ENCODE data around the gene KLHL6. TPM values are rescaled to one million over a fixed set of nuclear protein-coding genes. Genes with fewer than 3 reads are reported as not detected.

The KLHL6 gene
- total and polyA plus RNA-seq, 8 donors: 0.58 to 5.7 (median 1.5) TPM

DNA sequence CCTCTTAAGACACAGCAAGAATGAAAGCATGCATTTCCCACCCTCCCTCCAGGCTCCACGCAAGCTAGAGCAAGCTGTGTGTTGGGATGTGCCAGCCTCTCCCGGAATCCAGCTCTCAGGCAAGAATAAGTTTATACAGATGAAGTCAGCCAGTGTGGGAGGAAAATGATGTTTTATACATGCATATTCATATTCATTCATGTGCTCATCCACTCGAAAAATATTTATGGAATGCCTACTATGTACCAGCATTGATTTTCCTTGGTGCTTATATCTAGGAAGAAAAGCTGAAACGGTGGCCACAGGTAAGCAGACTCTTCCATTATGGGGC, 62.7 kb downstream of the KLHL6 start:
- TF ChIP-seq, protein P1, sequence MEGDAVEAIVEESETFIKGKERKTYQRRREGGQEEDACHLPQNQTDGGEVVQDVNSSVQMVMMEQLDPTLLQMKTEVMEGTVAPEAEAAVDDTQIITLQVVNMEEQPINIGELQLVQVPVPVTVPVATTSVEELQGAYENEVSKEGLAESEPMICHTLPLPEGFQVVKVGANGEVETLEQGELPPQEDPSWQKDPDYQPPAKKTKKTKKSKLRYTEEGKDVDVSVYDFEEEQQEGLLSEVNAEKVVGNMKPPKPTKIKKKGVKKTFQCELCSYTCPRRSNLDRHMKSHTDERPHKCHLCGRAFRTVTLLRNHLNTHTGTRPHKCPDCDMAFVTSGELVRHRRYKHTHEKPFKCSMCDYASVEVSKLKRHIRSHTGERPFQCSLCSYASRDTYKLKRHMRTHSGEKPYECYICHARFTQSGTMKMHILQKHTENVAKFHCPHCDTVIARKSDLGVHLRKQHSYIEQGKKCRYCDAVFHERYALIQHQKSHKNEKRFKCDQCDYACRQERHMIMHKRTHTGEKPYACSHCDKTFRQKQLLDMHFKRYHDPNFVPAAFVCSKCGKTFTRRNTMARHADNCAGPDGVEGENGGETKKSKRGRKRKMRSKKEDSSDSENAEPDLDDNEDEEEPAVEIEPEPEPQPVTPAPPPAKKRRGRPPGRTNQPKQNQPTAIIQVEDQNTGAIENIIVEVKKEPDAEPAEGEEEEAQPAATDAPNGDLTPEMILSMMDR (IDR thresholded peaks at IDR 0.05): no peak
- TF ChIP-seq EP300 (IDR thresholded peaks at IDR 0.05) (no peak), POLR2AphosphoS5 (IDR thresholded peaks at IDR 0.05) (no peak), POLR2A (IDR thresholded peaks at IDR 0.05) (no peak)
- Histone ChIP-seq H3K27ac (no peak overlapping the region), H3K36me3 (peaks cover 0 to 14% (median 1%) of the 10 kb centered on the region in 4 donors), H3K27me3 (no peaks in the 10 kb centered on the region), H3K4me1 (peaks cover 0 to 13% (median 9%) of the 10 kb centered on the region in 4 donors), H3K9me3 (no peaks in the 10 kb centered on the region), H3K4me3 (no peak overlapping the region)
- WGBS, 5 donors: 77 to 84% (median 81%) methylated on average over 4 of the region's 4 CpGs
- intact Hi-C loops (cut with DNase I; ENCODE audit: low total_unique reads): no loop called here
- no peak for DNase-seq

DNA sequence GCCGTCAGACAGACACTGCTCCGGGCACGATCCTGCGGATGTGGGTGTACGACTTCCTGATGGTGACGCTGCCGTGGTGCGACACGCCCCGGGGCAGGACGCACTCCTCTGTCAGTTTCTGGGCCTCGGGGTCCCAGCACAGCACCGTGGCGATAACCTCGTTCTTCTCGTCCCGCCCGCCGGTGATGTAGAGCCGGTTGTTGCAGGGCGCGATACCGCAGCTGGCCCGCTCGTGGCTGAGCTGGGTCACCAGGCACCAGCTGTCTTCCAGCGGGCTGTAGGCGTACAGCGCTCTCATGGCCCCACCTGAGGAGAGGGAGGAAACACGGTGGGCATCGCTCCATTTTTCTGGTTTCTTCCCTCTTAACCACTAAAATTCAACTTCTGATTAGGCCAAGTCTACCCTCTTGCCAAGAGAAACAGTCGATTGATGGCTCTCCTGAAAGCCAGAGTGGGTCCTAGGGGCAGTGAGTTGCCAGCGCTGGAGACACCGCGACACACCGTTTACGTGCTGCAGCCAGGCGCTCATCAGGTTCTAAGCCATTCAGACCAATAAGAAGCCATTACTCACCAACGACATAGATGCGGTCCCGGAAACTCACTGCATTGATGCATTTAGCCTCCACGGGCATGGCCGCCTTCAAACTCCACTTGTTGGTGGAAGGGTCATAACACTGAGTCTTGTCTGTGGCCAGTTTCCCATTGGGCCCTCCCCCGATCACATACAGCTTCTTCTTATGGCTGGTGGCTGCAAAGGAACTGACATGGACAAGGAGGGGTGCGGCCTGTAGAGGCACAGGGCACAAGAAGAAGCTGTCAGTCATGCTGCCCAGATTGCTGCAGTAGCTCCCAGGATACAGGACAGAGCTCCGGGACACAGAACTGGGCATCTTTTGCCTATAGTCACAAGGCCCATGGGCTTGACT, 63.3 kb downstream of the KLHL6 start:
- WGBS, 5 donors: 94 to 96% (median 95%) methylated on average over 39 to 45 of the region's 45 CpGs
- intact Hi-C loops (cut with DNase I; ENCODE audit: low total_unique reads): no loop called here
- TF ChIP-seq POLR2AphosphoS5 (IDR thresholded peaks at IDR 0.05) (no peak), EP300 (IDR thresholded peaks at IDR 0.05) (no peak), POLR2A (IDR thresholded peaks at IDR 0.05) (no peak)
- TF ChIP-seq, protein P1 (IDR thresholded peaks at IDR 0.05): no peak
- Histone ChIP-seq H3K27me3 (no peaks in the 10 kb centered on the region), H3K27ac (peak overlapping the region in 2 of 5 donors; percentile 64 to 75), H3K4me1 (peaks cover 0 to 13% (median 9%) of the 10 kb centered on the region in 4 donors), H3K36me3 (peaks cover 0 to 14% (median 1%) of the 10 kb centered on the region in 4 donors), H3K9me3 (no peaks in the 10 kb centered on the region), H3K4me3 (no peak overlapping the region)
- DNase-seq: no peak

DNA sequence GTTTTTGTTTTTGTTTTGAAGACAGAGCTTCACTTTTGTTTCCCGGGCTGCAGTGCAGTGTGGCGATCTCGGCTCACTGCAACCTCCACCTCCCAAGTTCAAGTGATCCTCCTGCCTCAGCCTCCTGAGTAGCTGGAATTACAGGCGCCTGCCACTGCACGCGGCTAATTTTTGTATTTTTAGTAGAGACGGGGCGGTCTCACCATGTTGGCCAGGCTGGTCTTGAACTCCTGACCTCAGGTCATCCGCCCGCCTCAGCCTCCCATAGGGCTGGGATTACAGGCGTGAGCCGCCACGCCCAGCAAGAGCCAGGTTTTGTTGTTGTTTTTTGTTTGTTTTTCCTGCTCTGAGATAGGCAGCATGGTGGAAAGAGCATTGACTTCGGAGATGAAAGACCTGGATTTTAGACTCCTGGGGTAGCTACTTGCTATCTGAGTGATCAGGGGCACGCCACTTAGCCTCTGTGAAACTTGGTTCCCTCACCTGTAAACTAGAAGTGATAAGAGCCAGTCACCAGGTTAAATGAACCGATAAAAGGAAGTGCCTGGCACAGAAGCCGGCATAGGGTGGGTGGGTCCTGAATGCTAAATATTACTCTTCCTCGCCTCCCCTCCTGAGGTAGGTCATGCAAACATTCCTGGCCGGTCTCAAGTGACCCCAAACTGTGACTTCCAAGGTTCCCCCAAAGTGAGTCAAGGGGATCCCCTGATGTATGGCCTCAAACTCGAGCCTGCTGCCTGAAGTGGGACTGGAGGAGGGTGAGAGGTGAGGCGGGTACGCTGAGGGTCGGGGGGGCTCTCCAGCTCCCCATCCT, 64.2 kb downstream of the KLHL6 start:
- H3K27ac ChIP-seq: peak overlapping the region in 4 of 5 donors; percentile 41 to 75 (median 60)
- 56 to 83% (median 59%) methylated on average over 23 of the region's 23 CpGs for WGBS, 5 donors
- peak in 1 of 2 donors; percentile 44 for DNase-seq

More for the DNA sequence above, 64.2 kb downstream of the KLHL6 start:
- TF ChIP-seq, protein P1 (IDR thresholded peaks at IDR 0.05): no peak
- TF ChIP-seq POLR2A (IDR thresholded peaks at IDR 0.05) (no peak), EP300 (IDR thresholded peaks at IDR 0.05) (no peak), POLR2AphosphoS5 (IDR thresholded peaks at IDR 0.05) (no peak)
- Histone ChIP-seq H3K27me3 (no peaks in the 10 kb centered on the region), H3K4me3 (no peak overlapping the region), H3K9me3 (no peaks in the 10 kb centered on the region), H3K4me1 (peaks cover 0 to 13% (median 9%) of the 10 kb centered on the region in 4 donors), H3K36me3 (peaks cover 0 to 14% (median 1%) of the 10 kb centered on the region in 4 donors)
- intact Hi-C loops (cut with DNase I; ENCODE audit: low total_unique reads): no loop called here

Data from stomach (tissue), 9 donors.